Measurements from ENCODE around the gene IL22RA2. TPM values are rescaled to one million over a fixed set of nuclear protein-coding genes. Genes with fewer than 3 reads are reported as not detected.

IL22RA2 gene
- total and polyA plus RNA-seq, 2 experiments from 2014 or later: not detected

GRCh38 chr6:137121401-137121997 lies 51.9 kb downstream of the IL22RA2 start:
- Histone ChIP-seq H3K9me3 (ENCODE audit: low read depth) (no peaks in the 10 kb centered on the region), H3K79me2 (ENCODE audit: insufficient read depth) (no peaks in the 10 kb centered on the region), H4K20me1 (ENCODE audit: insufficient read depth) (no peaks in the 10 kb centered on the region), H3K4me2 (ENCODE audit: unreplicated experiment) (no peak overlapping the region), H3K27me3 (replicated peaks; ENCODE audit: insufficient read depth) (no peaks in the 10 kb centered on the region), H3K9me2 (ENCODE audit: insufficient read depth) (no peaks in the 10 kb centered on the region), H3K36me3 (ENCODE audit: low read depth) (no peaks in the 10 kb centered on the region), H3K4me3 (no peak overlapping the region), H3F3A (ENCODE audit: insufficient read depth) (no peaks in the 10 kb centered on the region), H3K27ac (no peak overlapping the region), H3K9ac (no peak overlapping the region), H3K4me1 (ENCODE audit: insufficient read depth) (no peaks in the 10 kb centered on the region), H2AFZ (no peak overlapping the region)
- no peak for DNase-seq
- 3 to 5% methylated on average over 2 of the region's 2 CpGs for whole genome bisulfite sequencing, 2 experiments (ENCODE audit: low coverage in 1 of 2, low lambda C conversion rate in 2 of 2, missing lambda C conversion rate in 2 of 2)
- TF ChIP-seq EZH2phosphoT487 (IDR thresholded peaks at IDR 0.05; ENCODE audit: insufficient read depth, low read depth): no peak
- no peak for TF ChIP-seq EZH2 (IDR thresholded peaks at IDR 0.05; ENCODE audit: insufficient read depth, poor library complexity, severe bottlenecking)
- in situ Hi-C loops (cut with MboI): no loop called here

- Histone ChIP-seq H3F3A (ENCODE audit: insufficient read depth) (no peaks in the 10 kb centered on the region), H3K4me2 (ENCODE audit: unreplicated experiment) (no peak overlapping the region), H3K9ac (no peak overlapping the region), H3K79me2 (ENCODE audit: insufficient read depth) (no peaks in the 10 kb centered on the region), H3K9me2 (ENCODE audit: insufficient read depth) (no peaks in the 10 kb centered on the region), H3K4me3 (no peak overlapping the region), H2AFZ (no peak overlapping the region), H3K27ac (no peak overlapping the region), H3K9me3 (ENCODE audit: low read depth) (no peaks in the 10 kb centered on the region), H4K20me1 (ENCODE audit: insufficient read depth) (no peaks in the 10 kb centered on the region), H3K4me1 (ENCODE audit: insufficient read depth) (no peaks in the 10 kb centered on the region), H3K36me3 (ENCODE audit: low read depth) (no peaks in the 10 kb centered on the region), H3K27me3 (replicated peaks; ENCODE audit: insufficient read depth) (no peaks in the 10 kb centered on the region)
- in situ Hi-C loops (cut with MboI): no loop called here
- DNase-seq: no peak
- no peak for TF ChIP-seq EZH2phosphoT487 (IDR thresholded peaks at IDR 0.05; ENCODE audit: insufficient read depth, low read depth)
Observed at GRCh38 chr6:137120748-137121147, 52.7 kb downstream of the IL22RA2 start.

- in situ Hi-C loops (cut with MboI): no loop called here
Observed at GRCh38 chr6:137119196-137120104, 54.0 kb downstream of the IL22RA2 start.

GRCh38 chr6:137117581-137117980 lies 55.9 kb downstream of the IL22RA2 start:
- no peaks in the 10 kb centered on the region for H3K79me2 ChIP-seq (ENCODE audit: insufficient read depth)
- no peaks in the 10 kb centered on the region for H3K9me3 ChIP-seq (ENCODE audit: low read depth)
- TF ChIP-seq EZH2 (IDR thresholded peaks at IDR 0.05; ENCODE audit: insufficient read depth, poor library complexity, severe bottlenecking) (no peak), EZH2phosphoT487 (IDR thresholded peaks at IDR 0.05; ENCODE audit: insufficient read depth, low read depth) (no peak)
- no peaks in the 10 kb centered on the region for H3F3A ChIP-seq (ENCODE audit: insufficient read depth)
- DNase-seq: no peak
- no peaks in the 10 kb centered on the region for H4K20me1 ChIP-seq (ENCODE audit: insufficient read depth)
- H3K27ac ChIP-seq: no peak overlapping the region
- no peaks in the 10 kb centered on the region for H3K36me3 ChIP-seq (ENCODE audit: low read depth)
- no peaks in the 10 kb centered on the region for H3K4me1 ChIP-seq (ENCODE audit: insufficient read depth)
- H3K4me2 ChIP-seq (ENCODE audit: unreplicated experiment): no peak overlapping the region
- no peaks in the 10 kb centered on the region for H3K9me2 ChIP-seq (ENCODE audit: insufficient read depth)
- no peak overlapping the region for H3K9ac ChIP-seq
- H2AFZ ChIP-seq: no peak overlapping the region
- 50 to 53% methylated on average over 2 of the region's 2 CpGs for WGBS, 2 experiments (ENCODE audit: low coverage in 1 of 2, low lambda C conversion rate in 2 of 2, missing lambda C conversion rate in 2 of 2)
- no peaks in the 10 kb centered on the region for H3K27me3 ChIP-seq (replicated peaks; ENCODE audit: insufficient read depth)
- no peak overlapping the region for H3K4me3 ChIP-seq
- in situ Hi-C loops (cut with MboI): no loop called here

More at GRCh38 chr6:137119196-137120104, 54.0 kb downstream of the IL22RA2 start:
- no peak for TF ChIP-seq EZH2 (IDR thresholded peaks at IDR 0.05; ENCODE audit: insufficient read depth, poor library complexity, severe bottlenecking)
- TF ChIP-seq EZH2phosphoT487 (IDR thresholded peaks at IDR 0.05; ENCODE audit: insufficient read depth, low read depth): no peak
- Histone ChIP-seq H3F3A (ENCODE audit: insufficient read depth) (no peaks in the 10 kb centered on the region), H3K4me3 (no peak overlapping the region), H3K27me3 (replicated peaks; ENCODE audit: insufficient read depth) (no peaks in the 10 kb centered on the region), H3K9ac (no peak overlapping the region), H3K27ac (no peak overlapping the region), H3K79me2 (ENCODE audit: insufficient read depth) (no peaks in the 10 kb centered on the region), H3K9me3 (ENCODE audit: low read depth) (no peaks in the 10 kb centered on the region), H3K9me2 (ENCODE audit: insufficient read depth) (no peaks in the 10 kb centered on the region), H2AFZ (no peak overlapping the region), H3K36me3 (ENCODE audit: low read depth) (no peaks in the 10 kb centered on the region), H3K4me1 (ENCODE audit: insufficient read depth) (no peaks in the 10 kb centered on the region), H4K20me1 (ENCODE audit: insufficient read depth) (no peaks in the 10 kb centered on the region), H3K4me2 (ENCODE audit: unreplicated experiment) (no peak overlapping the region)
- DNase-seq: no peak
- WGBS, 2 experiments (ENCODE audit: low coverage in 1 of 2, low lambda C conversion rate in 2 of 2, missing lambda C conversion rate in 2 of 2): 35 to 40% methylated on average over 4 of the region's 4 CpGs
